GM21381 (cell line): ENCODE data around the gene SLC9A3.

Source experiments
- ATAC-seq: cut with Tn5 transposase; IDR thresholded peaks from one replicate; pipeline ENCODE4 v1.9.1; 2021; ENCODE audit warnings: mild to moderate bottlenecking, moderate library complexity; ENCODE audit not compliant: unreplicated experiment

The SLC9A3 gene

GRCh38 chr5:421287-421880, 102.9 kb downstream of the SLC9A3 start:
- ATAC-seq = no peak

- ATAC-seq = no peak
Observed at GRCh38 chr5:420632-421286, 103.5 kb downstream of the SLC9A3 start.
